Parathyroid adenoma (tissue), 2 donors: ENCODE data around the gene USP48.

Experiments
- H2AFZ ChIP-seq: fragments of 300-600 bp; sonication (generic); one replicate; pipeline ENCODE4 v1.7.0; 2017; ENCODE audit warnings: antibody characterized with exemption, mild to moderate bottlenecking
- H3K27ac ChIP-seq: fragments of 300-600 bp; sonication (generic); one replicate; pipeline ENCODE4 v1.7.0; 2017
- H3K27me3 ChIP-seq: fragments of 300-600 bp; sonication (generic); one replicate; pipeline ENCODE4 v1.7.0; 2017; ENCODE audit warnings: low read length; ENCODE audit not compliant: control insufficient read depth, insufficient read depth
- H3K36me3 ChIP-seq: fragments of 300-600 bp; sonication (generic); one replicate; pipeline ENCODE4 v1.7.0; 2017; ENCODE audit warnings: low read length; ENCODE audit not compliant: control insufficient read depth, insufficient read depth
- H3K4me1 ChIP-seq: fragments of 300-600 bp; sonication (generic); one replicate; pipeline ENCODE4 v1.7.0; 2017; ENCODE audit warnings: control low read depth
- H3K4me2 ChIP-seq: fragments of 300-600 bp; sonication (generic); one replicate; pipeline ENCODE4 v1.7.0; 2017; ENCODE audit warnings: low read length
- H3K4me3 ChIP-seq: fragments of 300-600 bp; sonication (generic); one replicate; pipeline ENCODE4 v1.7.0; 2017; ENCODE audit warnings: low read depth, low read length
- H3K79me2 ChIP-seq: fragments of 300-600 bp; sonication (generic); one replicate; pipeline ENCODE4 v1.7.0; 2017; ENCODE audit warnings: control low read depth
- H3K9ac ChIP-seq: fragments of 300-600 bp; sonication (generic); one replicate; pipeline ENCODE4 v1.7.0; 2017; ENCODE audit warnings: mild to moderate bottlenecking
- H3K9me3 ChIP-seq: fragments of 300-600 bp; sonication (generic); one replicate; pipeline ENCODE4 v1.7.0; 2017; ENCODE audit warnings: low read length; ENCODE audit not compliant: control insufficient read depth
- CTCF ChIP-seq: fragments of 300-600 bp; sonication (generic); IDR thresholded peaks from one replicate; pipeline ENCODE4 v1.7.0; 2017; ENCODE audit warnings: antibody characterized with exemption, mild to moderate bottlenecking
- donor health status: primary hyperparathyroidism.

The USP48 gene

GRCh38 chr1:21630571-21631343, 152.2 kb downstream of the USP48 start:
- H3K27ac ChIP-seq, result peak overlapping the region; percentile 95
- H3K36me3 ChIP-seq, result no peaks in the 10 kb centered on the region
- peaks cover 37% of the 10 kb centered on the region for H3K4me1 ChIP-seq
- no peak for TF ChIP-seq CTCF
- no peaks in the 10 kb centered on the region for H3K79me2 ChIP-seq
- no peak overlapping the region for H3K4me2 ChIP-seq
- H3K4me3 ChIP-seq, result no peak overlapping the region
- no peak overlapping the region for H3K9ac ChIP-seq
- no peaks in the 10 kb centered on the region for H3K27me3 ChIP-seq
- no peak overlapping the region for H2AFZ ChIP-seq
- H3K9me3 ChIP-seq, result no peaks in the 10 kb centered on the region

GRCh38 chr1:21629971-21630370, 153.0 kb downstream of the USP48 start:
- Histone ChIP-seq H2AFZ (no peak overlapping the region), H3K4me3 (no peak overlapping the region), H3K79me2 (no peaks in the 10 kb centered on the region), H3K4me2 (no peak overlapping the region), H3K27ac (no peak overlapping the region), H3K27me3 (no peaks in the 10 kb centered on the region), H3K36me3 (no peaks in the 10 kb centered on the region), H3K9ac (no peak overlapping the region), H3K9me3 (no peaks in the 10 kb centered on the region), H3K4me1 (peaks cover 36% of the 10 kb centered on the region)
- no peak for TF ChIP-seq CTCF

GRCh38 chr1:21628798-21629393, 154.1 kb downstream of the USP48 start:
- Histone ChIP-seq H3K36me3 (no peaks in the 10 kb centered on the region), H3K4me2 (no peak overlapping the region), H2AFZ (no peak overlapping the region), H3K9me3 (no peaks in the 10 kb centered on the region), H3K27me3 (no peaks in the 10 kb centered on the region), H3K9ac (no peak overlapping the region), H3K27ac (no peak overlapping the region), H3K4me3 (no peak overlapping the region), H3K79me2 (no peaks in the 10 kb centered on the region), H3K4me1 (peaks cover 36% of the 10 kb centered on the region)
- no peak for TF ChIP-seq CTCF
